Ishikawa (cell line): ENCODE data around the gene SUPT16H.

ENCODE experiments used
- CEBPB ChIP-seq: IDR thresholded peaks from 2 replicates; pipeline ENCODE4 v1.6.1; 2012
- CREB1 ChIP-seq: IDR thresholded peaks from 2 replicates; pipeline ENCODE4 v1.6.1; 2012; ENCODE audit warnings: low read depth
- EGR1 ChIP-seq: IDR thresholded peaks from 2 replicates; pipeline ENCODE4 v1.6.1; 2012
- EP300 ChIP-seq: IDR thresholded peaks from 2 replicates; pipeline ENCODE4 v1.6.1; 2012; ENCODE audit warnings: borderline replicate concordance
- FOXM1 ChIP-seq: IDR thresholded peaks from 2 replicates; pipeline ENCODE4 v1.6.1; 2012; ENCODE audit warnings: low read depth, borderline replicate concordance
- NFIC ChIP-seq: IDR thresholded peaks from 2 replicates; pipeline ENCODE4 v1.6.1; 2012
- RAD21 ChIP-seq: IDR thresholded peaks from 2 replicates; pipeline ENCODE4 v1.6.1; 2012; ENCODE audit warnings: low read depth
- TAF1 ChIP-seq: IDR thresholded peaks from 2 replicates; pipeline ENCODE4 v1.6.1; 2012; ENCODE audit warnings: low read depth, mild to moderate bottlenecking
- TCF12 ChIP-seq: IDR thresholded peaks from 2 replicates; pipeline ENCODE4 v1.6.1; 2012; ENCODE audit warnings: low read depth
- TEAD4 ChIP-seq: IDR thresholded peaks from 2 replicates; pipeline ENCODE4 v1.6.1; 2012
- YY1 ChIP-seq: IDR thresholded peaks from 2 replicates; pipeline ENCODE4 v1.6.1; 2012; ENCODE audit warnings: low read depth
- ZBTB7A ChIP-seq: IDR thresholded peaks from 2 replicates; pipeline ENCODE4 v1.6.1; 2012; ENCODE audit warnings: low read depth
- TF ChIP-seq, protein P1 (sequence below): IDR thresholded peaks from 2 replicates; pipeline ENCODE4 v1.6.1; 2012
- TF ChIP-seq, protein P2 (sequence below): IDR thresholded peaks from 2 replicates; pipeline ENCODE4 v1.6.1; 2012; ENCODE audit warnings: low read depth, mild to moderate bottlenecking
- TF ChIP-seq, protein P3 (sequence below): IDR thresholded peaks from 2 replicates; pipeline ENCODE4 v1.6.1; 2012

SUPT16H gene

GRCh38 chr14:21320913-21321312 lies 62.9 kb downstream of the SUPT16H start:
- no peak for TF ChIP-seq EP300
- TF ChIP-seq EGR1, result no peak
- TF ChIP-seq TEAD4, result no peak
- no peak for TF ChIP-seq TCF12
- TF ChIP-seq, protein P1, sequence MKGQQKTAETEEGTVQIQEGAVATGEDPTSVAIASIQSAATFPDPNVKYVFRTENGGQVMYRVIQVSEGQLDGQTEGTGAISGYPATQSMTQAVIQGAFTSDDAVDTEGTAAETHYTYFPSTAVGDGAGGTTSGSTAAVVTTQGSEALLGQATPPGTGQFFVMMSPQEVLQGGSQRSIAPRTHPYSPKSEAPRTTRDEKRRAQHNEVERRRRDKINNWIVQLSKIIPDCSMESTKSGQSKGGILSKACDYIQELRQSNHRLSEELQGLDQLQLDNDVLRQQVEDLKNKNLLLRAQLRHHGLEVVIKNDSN, result no peak
- no peak for TF ChIP-seq CEBPB
- no peak for TF ChIP-seq TAF1
- no peak for TF ChIP-seq CREB1
- TF ChIP-seq YY1, result no peak
- no peak for TF ChIP-seq ZBTB7A
- no peak for TF ChIP-seq FOXM1
- TF ChIP-seq RAD21, result no peak
- TF ChIP-seq, protein P2, sequence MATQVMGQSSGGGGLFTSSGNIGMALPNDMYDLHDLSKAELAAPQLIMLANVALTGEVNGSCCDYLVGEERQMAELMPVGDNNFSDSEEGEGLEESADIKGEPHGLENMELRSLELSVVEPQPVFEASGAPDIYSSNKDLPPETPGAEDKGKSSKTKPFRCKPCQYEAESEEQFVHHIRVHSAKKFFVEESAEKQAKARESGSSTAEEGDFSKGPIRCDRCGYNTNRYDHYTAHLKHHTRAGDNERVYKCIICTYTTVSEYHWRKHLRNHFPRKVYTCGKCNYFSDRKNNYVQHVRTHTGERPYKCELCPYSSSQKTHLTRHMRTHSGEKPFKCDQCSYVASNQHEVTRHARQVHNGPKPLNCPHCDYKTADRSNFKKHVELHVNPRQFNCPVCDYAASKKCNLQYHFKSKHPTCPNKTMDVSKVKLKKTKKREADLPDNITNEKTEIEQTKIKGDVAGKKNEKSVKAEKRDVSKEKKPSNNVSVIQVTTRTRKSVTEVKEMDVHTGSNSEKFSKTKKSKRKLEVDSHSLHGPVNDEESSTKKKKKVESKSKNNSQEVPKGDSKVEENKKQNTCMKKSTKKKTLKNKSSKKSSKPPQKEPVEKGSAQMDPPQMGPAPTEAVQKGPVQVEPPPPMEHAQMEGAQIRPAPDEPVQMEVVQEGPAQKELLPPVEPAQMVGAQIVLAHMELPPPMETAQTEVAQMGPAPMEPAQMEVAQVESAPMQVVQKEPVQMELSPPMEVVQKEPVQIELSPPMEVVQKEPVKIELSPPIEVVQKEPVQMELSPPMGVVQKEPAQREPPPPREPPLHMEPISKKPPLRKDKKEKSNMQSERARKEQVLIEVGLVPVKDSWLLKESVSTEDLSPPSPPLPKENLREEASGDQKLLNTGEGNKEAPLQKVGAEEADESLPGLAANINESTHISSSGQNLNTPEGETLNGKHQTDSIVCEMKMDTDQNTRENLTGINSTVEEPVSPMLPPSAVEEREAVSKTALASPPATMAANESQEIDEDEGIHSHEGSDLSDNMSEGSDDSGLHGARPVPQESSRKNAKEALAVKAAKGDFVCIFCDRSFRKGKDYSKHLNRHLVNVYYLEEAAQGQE, result no peak
- TF ChIP-seq NFIC, result no peak
- TF ChIP-seq, protein P3, sequence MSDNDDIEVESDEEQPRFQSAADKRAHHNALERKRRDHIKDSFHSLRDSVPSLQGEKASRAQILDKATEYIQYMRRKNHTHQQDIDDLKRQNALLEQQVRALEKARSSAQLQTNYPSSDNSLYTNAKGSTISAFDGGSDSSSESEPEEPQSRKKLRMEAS, result no peak

DNA sequence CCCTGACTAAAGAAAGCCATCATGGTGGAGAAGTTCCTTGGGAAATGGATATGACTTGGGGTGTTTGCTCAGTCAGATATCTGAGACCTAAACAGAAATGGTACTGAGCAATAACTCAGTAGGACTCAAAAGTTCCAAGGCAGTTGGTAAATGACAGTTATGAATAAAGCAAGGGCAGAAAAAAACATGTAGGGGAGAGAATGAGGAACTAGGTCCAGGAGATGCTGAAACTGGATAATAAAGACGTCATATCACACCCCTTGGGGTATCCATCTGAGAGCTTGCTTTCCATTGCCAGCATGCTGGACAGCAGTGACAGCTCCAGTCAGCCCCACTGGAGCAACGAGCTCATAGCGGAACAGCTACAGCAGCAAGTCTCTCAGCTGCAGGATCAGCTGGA lies 66.4 kb downstream of the SUPT16H start:
- no peak for TF ChIP-seq FOXM1
- TF ChIP-seq, protein P2, result peak; percentile 26; the same call in 1 of the 2 replicates

- TF ChIP-seq CREB1 (no peak), YY1 (no peak), TCF12 (no peak), NFIC (no peak), EGR1 (no peak), ZBTB7A (no peak)
- TF ChIP-seq, protein P3, result no peak
Measured at GRCh38 chr14:21313512-21313911, 70.3 kb downstream of the SUPT16H start.

- no peak for TF ChIP-seq CREB1
- TF ChIP-seq, protein P1, result no peak
- TF ChIP-seq, protein P3, result no peak
- no peak for TF ChIP-seq NFIC
- no peak for TF ChIP-seq TAF1
- no peak for TF ChIP-seq FOXM1
- no peak for TF ChIP-seq ZBTB7A
Measured at GRCh38 chr14:21311614-21312013, 72.2 kb downstream of the SUPT16H start.

- TF ChIP-seq TCF12, result no peak
- TF ChIP-seq, protein P3, result no peak
Measured at GRCh38 chr14:21309956-21310355, 73.9 kb downstream of the SUPT16H start.

- TF ChIP-seq ZBTB7A, result no peak
- no peak for TF ChIP-seq YY1
- TF ChIP-seq FOXM1, result no peak
- TF ChIP-seq TEAD4, result no peak
- TF ChIP-seq NFIC, result no peak
- TF ChIP-seq EGR1, result no peak
- TF ChIP-seq CREB1, result no peak
- TF ChIP-seq CEBPB, result no peak
- TF ChIP-seq, protein P3, result no peak
- TF ChIP-seq, protein P2, result no peak
- no peak for TF ChIP-seq EP300
- no peak for TF ChIP-seq RAD21
- no peak for TF ChIP-seq TCF12
- TF ChIP-seq TAF1, result no peak
Measured at GRCh38 chr14:21309238-21309636, 74.6 kb downstream of the SUPT16H start.
